Gastrocnemius medialis (tissue), 4 donors: ENCODE results near the gene ITGA8.

Source experiments
- CTCF ChIP-seq, 5 experiments: fragments of 450-650 bp in 3 of 5; fragments of 200-600 bp in 2 of 5; sonication (generic) in 2 of 5; IDR thresholded peaks in 4 of 5; conservative IDR thresholded peaks in 1 of 5; 1 replicate in 4 of 5; 2 replicates in 1 of 5; pipeline ENCODE4 v1.5.1; 2016 to 2019; ENCODE audit warnings: antibody characterized with exemption in 5 of 5, mild to moderate bottlenecking in 3 of 5, moderate library complexity in 3 of 5
- POLR2A ChIP-seq, 2 donors: fragments of 450-650 bp; IDR thresholded peaks; one replicate each; pipeline ENCODE4 v1.6.1; 2017; ENCODE audit warnings: antibody characterized with exemption in 2 of 2, mild to moderate bottlenecking in 2 of 2, moderate library complexity in 2 of 2

- TF ChIP-seq POLR2A (IDR thresholded peaks at IDR 0.05) (no peak), CTCF (IDR thresholded peaks at IDR 0.05 in 4 of 5, conservative IDR thresholded peaks at IDR 0.05 in 1 of 5) (no peak)
These were observed 47.3 kb downstream of the ITGA8 start for GRCh38 chr10:15672469-15672868.
